Measurements from ENCODE around the gene HOXB5.

HOXB5 gene

GRCh38 chr17:48593126-48593829 lies at the start of gene HOXB5:
HOXB5 (minus strand) TSS chr17:48593779; CDS start chr17:48593682, 97 bp downstream.
- FAIRE-seq: no peak
- DNase-seq (ENCODE audit: extremely low spot score, insufficient read length, low read depth): no peak

- no peak for FAIRE-seq
- DNase-seq (ENCODE audit: extremely low spot score, insufficient read length, low read depth): no peak
Observed at GRCh38 chr17:48642843-48643696, 49.5 kb upstream of the HOXB5 start.

DNA sequence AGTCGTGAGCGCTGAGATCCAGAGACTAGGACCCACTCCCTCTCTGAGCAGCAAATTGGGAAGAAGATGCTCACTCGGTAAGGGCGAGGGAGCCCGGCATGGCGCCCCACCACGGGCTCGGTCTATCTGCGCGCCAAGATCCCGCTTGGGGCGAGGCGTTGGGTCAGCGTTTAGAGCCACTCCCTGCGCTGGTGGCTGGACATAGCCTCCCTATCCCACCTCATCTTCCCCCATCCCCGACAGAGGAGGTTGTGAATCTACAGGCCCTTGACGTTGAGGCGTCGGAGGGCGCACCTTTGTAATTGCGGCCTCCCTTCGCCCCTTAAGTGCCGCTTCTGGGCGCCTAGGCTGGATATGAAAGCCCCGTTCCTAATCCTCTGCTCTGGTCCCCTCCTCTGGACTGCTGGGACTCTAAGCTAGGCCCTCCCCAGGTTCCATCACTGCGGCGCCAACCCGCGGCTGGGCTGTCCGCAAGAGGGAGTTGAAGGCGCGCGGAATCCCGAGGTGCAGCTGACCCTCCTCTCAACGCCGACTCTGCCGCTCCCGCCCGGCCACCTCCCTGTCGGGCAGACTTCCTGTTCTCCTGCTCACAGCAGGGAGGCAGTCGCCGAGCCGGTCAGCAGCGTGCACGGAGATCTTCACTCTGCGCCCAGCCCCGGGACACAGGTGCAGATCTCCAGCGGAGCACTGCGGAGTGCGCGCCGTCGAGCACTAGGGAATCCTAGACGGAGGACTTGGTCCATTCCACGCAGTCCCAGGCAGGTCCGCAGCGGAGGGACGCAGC lies 48.7 kb upstream of the HOXB5 start:
- FAIRE-seq (no peak), DNase-seq (ENCODE audit: extremely low spot score, insufficient read length, low read depth) (no peak)

- no peak for DNase-seq (ENCODE audit: extremely low spot score, insufficient read length, low read depth)
- FAIRE-seq: no peak
Observed at GRCh38 chr17:48641541-48642058, 48.0 kb upstream of the HOXB5 start.

DNA sequence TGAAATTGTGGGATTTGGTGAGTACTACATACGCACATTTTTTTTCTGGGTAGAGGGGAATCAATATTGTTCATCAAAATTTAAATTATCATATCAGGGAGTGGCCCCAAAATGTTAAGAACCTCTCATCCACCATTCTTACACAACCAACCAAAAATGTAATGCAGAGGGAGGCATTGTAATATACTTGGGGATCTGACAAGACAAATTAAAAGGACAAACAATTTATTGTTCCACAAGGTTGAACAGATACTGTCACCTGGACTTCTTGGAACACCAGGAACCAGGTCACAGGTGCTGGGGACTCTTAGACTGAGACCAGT lies 47.2 kb upstream of the HOXB5 start:
- DNase-seq (ENCODE audit: extremely low spot score, insufficient read length, low read depth) (no peak), FAIRE-seq (no peak)

- DNase-seq (ENCODE audit: extremely low spot score, insufficient read length, low read depth): no peak
- no peak for FAIRE-seq
Observed at GRCh38 chr17:48639982-48640857, 46.6 kb upstream of the HOXB5 start.

DNA sequence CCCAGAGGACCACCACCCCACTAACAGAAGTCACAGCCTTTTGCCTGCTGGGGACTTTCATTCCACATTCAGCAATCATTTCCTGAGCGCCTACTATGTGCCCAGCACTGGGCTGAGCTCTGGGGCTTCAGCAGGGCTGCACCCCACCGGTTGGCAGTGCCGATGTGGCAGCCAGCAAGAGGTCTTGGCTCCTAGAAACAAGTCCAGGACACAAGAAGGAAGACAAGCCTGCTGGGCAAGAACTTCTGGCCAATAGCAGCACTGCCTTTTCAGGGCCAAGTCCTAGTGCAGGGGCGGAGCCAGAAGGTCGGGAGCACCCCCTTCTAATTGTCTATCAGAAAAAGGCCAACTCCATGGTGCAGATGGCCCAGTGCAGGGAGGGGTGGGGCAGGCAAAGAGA lies 45.6 kb upstream of the HOXB5 start:
- no peak for FAIRE-seq
- no peak for DNase-seq (ENCODE audit: extremely low spot score, insufficient read length, low read depth)

GRCh38 chr17:48637323-48638260 lies 44.0 kb upstream of the HOXB5 start:
- DNase-seq (ENCODE audit: extremely low spot score, insufficient read length, low read depth) (no peak), FAIRE-seq (no peak)

- FAIRE-seq (peak; percentile 48), DNase-seq (ENCODE audit: extremely low spot score, insufficient read length, low read depth) (peak; percentile 53)
Observed at GRCh38 chr17:48636177-48637018, 42.8 kb upstream of the HOXB5 start.

DNA sequence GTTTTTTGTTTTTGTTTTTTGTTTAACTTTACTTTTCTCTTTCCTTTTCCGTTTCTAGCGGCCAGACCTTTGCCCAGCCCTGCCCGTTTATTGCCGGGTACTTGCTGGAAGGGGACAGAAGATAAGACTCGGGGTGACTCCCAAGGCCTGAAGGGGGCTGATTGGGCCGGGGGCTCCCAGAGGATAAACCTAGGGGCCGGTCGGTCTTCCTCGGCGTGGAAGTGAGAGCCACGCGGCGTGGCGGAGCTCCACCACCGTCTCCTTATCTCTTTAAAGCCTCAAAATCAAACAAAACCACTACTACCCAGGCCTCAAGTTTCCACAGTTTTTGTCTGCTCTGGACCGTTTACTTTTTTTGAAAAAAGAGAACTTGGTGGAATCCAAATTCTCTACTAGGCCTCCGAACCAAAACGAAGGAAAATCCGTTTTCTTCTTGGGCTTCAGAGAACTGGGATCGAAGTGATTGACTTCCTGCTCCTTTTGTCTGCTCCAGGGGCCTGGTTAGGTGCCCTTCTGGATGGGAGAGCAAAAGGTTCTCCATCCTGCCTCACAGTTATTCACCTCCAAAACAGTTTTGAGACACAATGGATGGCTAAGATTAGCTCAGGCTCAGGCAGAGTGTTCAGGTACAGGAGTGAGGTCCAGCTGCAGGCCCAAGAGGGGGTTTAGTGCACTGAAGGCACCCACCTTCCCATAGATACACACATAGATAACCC lies 41.1 kb upstream of the HOXB5 start:
- DNase-seq (ENCODE audit: extremely low spot score, insufficient read length, low read depth): no peak

GRCh38 chr17:48633266-48633677 lies 39.7 kb upstream of the HOXB5 start:
- FAIRE-seq (no peak), DNase-seq (ENCODE audit: extremely low spot score, insufficient read length, low read depth) (no peak)

More for the DNA sequence above, 41.1 kb upstream of the HOXB5 start:
- no peak for FAIRE-seq

DNA sequence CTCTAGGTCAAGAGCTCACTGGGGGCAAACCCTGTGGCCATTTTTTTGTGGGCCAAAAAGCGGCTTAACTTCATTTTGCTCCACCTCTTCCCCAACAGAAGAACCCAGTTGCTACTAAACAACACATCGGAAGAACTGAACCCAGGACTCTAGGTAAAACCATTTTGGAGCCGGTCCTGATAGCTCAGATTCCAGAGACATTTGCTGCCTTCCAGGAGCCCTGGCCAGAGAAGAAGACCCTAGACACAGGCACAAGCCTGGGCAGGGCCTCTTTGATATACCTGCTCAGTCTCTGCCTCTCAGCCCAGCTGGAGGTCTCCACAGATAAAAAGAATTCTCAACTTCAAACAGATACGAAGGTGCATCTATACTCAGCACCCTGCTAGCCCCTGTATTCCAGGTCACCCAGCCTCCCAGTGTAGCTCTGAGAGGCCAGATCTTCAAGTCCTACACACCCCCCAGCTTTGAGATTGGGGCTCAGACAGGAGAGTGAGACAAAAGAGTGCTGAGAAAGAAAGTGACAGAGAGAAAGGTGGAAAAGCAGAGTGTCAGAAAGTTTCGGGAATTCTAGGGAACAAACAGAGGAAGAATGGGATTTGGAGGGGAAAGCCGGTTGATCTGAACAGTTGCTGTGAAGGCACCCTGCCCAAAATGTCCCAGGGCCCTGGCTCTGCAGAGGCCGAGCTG lies 39.1 kb upstream of the HOXB5 start:
- no peak for FAIRE-seq
- no peak for DNase-seq (ENCODE audit: extremely low spot score, insufficient read length, low read depth)

DNA sequence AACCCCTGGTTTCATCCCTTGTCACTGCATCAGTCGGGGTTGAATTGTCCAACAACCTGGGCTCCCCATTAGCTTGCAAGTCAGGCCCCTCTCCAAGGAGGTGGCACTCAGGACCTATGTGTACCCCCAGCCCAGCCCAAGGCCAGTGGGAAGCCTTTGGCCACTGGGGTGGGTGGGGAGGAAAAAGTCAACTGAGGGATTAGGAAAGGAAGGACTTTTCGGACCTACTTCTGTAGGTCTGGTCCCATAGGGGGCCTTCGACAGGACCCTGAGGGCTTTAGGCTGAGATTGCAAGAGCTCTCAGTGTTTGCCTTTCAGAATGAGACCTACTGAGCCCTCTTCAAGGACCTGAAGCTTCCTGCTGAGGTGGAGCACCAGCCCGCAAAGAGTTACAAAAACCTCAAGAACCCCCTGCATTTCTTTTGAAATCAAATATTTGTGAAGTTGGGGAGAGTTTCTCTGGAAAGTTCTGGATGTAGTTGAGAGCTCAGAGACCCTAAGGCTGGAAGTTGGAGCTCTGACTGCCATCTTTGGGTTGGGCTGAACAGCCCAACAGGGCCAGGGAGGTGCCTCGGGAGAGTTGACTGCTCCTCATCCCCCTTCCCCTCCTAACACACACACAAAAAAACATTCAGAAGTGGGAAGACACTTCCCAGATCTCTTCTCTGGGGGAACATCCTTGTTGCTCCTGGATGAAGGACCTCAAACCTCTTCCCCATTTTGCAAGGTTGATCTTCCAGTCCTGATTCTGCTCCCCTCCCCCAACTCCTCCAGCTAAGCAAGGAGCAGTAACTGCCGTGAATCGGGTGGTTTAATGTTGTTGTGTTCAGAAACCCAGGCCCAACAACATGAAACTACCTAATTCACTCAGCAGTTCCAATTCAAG lies 38.4 kb upstream of the HOXB5 start:
- FAIRE-seq (peak; percentile 67), DNase-seq (ENCODE audit: extremely low spot score, insufficient read length, low read depth) (no peak)

- DNase-seq (ENCODE audit: extremely low spot score, insufficient read length, low read depth): no peak
- FAIRE-seq: no peak
Observed at GRCh38 chr17:48630925-48631692, 37.5 kb upstream of the HOXB5 start.

All from GM18507 (cell line).